Ascending aorta (tissue), 2 donors: ENCODE results near the gene VPS9D1. TPM values are rescaled to one million over a fixed set of nuclear protein-coding genes. Genes with fewer than 3 reads are reported as not detected.

Experiments used
- DNase-seq, 2 donors: peaks; one replicate each; pipeline ENCODE4 v3.0.0-alpha.2; 2019; ENCODE audit warnings: low spot score in 2 of 2
- H3K27ac ChIP-seq, 2 donors: fragments of 200-600 bp; sonication (generic); one replicate each; pipeline ENCODE4 v1.5.1; 2016 to 2017; ENCODE audit warnings: mild to moderate bottlenecking in 1 of 2
- H3K27me3 ChIP-seq: fragments of 200-600 bp; sonication (generic); one replicate; pipeline ENCODE4 v1.5.1; 2017
- H3K36me3 ChIP-seq, 2 donors: fragments of 200-600 bp; sonication (generic); one replicate each; pipeline ENCODE4 v1.5.1; 2016
- H3K4me1 ChIP-seq, 2 donors: fragments of 200-600 bp; sonication (generic); one replicate each; pipeline ENCODE4 v1.5.1; 2016 to 2017; ENCODE audit warnings: mild to moderate bottlenecking in 1 of 2
- H3K4me3 ChIP-seq, 2 donors: fragments of 200-600 bp; sonication (generic); one replicate each; pipeline ENCODE4 v1.5.1; 2016 to 2017; ENCODE audit warnings: mild to moderate bottlenecking in 1 of 2
- H3K9me3 ChIP-seq, 2 donors: fragments of 200-600 bp; sonication (generic); one replicate each; pipeline ENCODE4 v1.5.1; 2016
- intact Hi-C: fragments of 100-400 bp; cut with DNase I; formaldehyde crosslinking; loops from one replicate; pipeline ENCODE4 v1.15.1; 2023
- total RNA-seq: library from RNA; depleted of rRNA; stranded (reverse); fragments of >200 nt; gene quantifications from one replicate; pipeline ENCODE4 v1.1.0, GENCODE V29; 2016
- TF ChIP-seq, protein P1 (sequence below), 3 experiments: fragments of 200-600 bp in 2 of 3; fragments of 450-650 bp in 1 of 3; sonication (generic) in 2 of 3; IDR thresholded peaks; one replicate each; pipeline ENCODE4 v1.5.1; 2016 to 2019; ENCODE audit warnings: antibody characterized with exemption in 3 of 3, mild to moderate bottlenecking in 1 of 3, moderate library complexity in 1 of 3

VPS9D1 gene
- total RNA-seq, 1 donor from 2014 or later: 17.2 TPM

DNA sequence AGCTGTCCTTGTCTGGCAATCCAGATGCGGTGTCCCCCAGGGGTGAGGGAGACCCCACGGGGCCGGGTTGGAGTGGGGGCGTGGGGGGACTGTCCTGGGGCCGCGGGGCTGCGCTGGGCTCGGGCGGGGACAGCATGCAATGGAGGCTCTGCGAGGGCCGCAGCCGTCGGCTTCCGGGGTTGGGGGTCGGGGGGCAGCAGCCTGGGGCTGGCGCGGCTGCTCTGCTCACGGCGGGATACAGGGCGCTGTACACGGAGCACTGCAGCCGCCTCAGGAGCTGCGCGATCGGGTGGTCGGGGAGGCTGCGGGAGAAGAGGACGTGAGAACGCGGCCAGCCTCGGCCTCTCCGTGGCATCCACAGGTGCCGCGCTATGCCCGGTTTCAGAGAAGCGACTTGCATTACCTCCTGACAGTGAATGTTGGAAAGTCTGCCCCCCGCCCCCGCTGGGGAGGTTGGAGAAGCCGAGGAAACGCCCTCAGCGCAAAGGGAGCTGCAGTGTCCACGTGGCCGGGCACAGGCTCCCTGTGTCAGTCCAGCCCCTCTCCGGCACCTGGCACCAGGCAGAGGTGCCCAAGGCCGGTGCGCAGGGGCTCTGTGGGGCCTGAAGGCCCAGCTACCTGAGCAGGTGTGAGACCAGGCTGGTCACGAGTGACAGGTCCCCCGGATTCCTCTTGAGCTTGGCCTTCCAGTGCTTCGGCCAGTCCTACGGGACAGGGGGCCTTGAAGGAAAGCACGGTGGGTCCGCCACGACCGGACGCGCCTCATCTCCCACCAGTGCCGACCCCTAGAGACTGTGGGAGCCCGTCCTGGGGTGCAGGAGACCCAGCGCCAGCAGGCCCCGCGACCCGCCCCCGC is 9.8 kb downstream of the VPS9D1 start:
- Histone ChIP-seq H3K27ac (no peak overlapping the region), H3K36me3 (no peaks in the 10 kb centered on the region), H3K4me3 (no peak overlapping the region), H3K27me3 (peaks cover 5% of the 10 kb centered on the region), H3K9me3 (no peaks in the 10 kb centered on the region), H3K4me1 (peaks cover 0 to 3% of the 10 kb centered on the region in 2 donors)
- intact Hi-C loops: no loop called here
- TF ChIP-seq, protein P1, sequence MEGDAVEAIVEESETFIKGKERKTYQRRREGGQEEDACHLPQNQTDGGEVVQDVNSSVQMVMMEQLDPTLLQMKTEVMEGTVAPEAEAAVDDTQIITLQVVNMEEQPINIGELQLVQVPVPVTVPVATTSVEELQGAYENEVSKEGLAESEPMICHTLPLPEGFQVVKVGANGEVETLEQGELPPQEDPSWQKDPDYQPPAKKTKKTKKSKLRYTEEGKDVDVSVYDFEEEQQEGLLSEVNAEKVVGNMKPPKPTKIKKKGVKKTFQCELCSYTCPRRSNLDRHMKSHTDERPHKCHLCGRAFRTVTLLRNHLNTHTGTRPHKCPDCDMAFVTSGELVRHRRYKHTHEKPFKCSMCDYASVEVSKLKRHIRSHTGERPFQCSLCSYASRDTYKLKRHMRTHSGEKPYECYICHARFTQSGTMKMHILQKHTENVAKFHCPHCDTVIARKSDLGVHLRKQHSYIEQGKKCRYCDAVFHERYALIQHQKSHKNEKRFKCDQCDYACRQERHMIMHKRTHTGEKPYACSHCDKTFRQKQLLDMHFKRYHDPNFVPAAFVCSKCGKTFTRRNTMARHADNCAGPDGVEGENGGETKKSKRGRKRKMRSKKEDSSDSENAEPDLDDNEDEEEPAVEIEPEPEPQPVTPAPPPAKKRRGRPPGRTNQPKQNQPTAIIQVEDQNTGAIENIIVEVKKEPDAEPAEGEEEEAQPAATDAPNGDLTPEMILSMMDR (IDR thresholded peaks at IDR 0.05): no peak
- DNase-seq: no peak

DNA sequence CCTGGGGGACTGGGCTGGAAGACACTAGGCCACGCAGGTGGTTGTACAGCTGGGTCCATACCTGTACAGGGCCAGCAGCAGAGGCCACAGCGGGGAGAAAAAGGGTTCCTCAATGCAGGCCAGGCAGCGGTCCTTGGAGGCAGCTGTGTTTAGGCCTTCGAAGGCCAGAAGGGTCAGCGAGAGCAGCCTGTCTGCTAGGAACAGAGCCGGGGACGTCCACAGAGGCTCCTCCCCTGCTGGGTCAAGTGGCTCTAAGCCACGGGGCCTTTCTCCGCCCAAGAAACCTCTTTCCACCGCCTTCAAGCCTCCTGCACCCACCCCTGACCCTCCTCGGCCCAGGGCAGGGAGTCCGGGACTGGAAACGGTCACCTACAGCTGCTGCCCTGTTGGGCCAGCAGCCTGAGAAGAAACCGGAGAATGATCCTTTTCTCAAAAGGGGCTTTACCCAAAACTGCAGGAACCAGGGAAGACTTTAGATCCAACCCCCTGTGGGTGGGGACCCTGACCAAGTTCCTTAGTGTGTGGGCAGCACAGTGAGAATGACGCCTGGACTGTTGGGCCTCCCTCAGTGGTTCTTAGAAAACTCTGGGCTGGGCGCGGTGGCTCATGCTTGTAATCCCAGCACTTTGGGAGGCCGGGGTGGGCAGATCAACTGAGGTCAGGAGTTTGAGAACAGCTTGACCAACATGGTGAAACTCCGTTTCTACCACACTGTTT is 10.8 kb downstream of the VPS9D1 start:
- H3K27ac ChIP-seq: no peak overlapping the region
- H3K9me3 ChIP-seq: no peaks in the 10 kb centered on the region
- TF ChIP-seq, protein P1 (IDR thresholded peaks at IDR 0.05): no peak
- H3K36me3 ChIP-seq: no peaks in the 10 kb centered on the region
- no peak for DNase-seq
- intact Hi-C loops: no loop called here
- peaks cover 0 to 3% of the 10 kb centered on the region in 2 donors for H3K4me1 ChIP-seq
- H3K4me3 ChIP-seq: no peak overlapping the region
- H3K27me3 ChIP-seq: peaks cover 5% of the 10 kb centered on the region

DNA sequence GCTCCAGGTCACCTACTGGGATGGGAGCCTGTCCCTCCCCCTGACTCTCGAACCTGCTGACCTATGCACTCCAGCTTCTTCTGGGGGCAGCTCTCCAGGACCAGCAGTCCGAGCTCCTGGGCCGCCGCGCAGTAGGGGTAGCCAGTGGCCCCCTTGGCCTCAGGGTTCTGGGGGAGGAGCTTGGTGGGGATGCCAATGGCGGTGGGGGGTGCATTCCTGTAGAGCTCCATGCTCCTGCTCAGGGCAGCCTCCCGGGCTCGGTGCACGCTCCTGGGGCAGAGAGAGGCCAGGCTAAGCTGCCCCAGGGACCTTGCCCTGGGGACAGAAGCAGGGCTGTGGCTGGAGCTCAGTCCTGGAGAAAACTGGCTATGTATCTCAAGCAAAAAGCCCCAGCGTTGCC is 11.5 kb downstream of the VPS9D1 start:
- Histone ChIP-seq H3K27ac (no peak overlapping the region), H3K36me3 (no peaks in the 10 kb centered on the region), H3K9me3 (no peaks in the 10 kb centered on the region), H3K27me3 (peaks cover 5% of the 10 kb centered on the region), H3K4me1 (peaks cover 0 to 3% of the 10 kb centered on the region in 2 donors), H3K4me3 (no peak overlapping the region)
- no peak for DNase-seq
- TF ChIP-seq, protein P1 (IDR thresholded peaks at IDR 0.05): no peak
- intact Hi-C loops: no loop called here

DNA sequence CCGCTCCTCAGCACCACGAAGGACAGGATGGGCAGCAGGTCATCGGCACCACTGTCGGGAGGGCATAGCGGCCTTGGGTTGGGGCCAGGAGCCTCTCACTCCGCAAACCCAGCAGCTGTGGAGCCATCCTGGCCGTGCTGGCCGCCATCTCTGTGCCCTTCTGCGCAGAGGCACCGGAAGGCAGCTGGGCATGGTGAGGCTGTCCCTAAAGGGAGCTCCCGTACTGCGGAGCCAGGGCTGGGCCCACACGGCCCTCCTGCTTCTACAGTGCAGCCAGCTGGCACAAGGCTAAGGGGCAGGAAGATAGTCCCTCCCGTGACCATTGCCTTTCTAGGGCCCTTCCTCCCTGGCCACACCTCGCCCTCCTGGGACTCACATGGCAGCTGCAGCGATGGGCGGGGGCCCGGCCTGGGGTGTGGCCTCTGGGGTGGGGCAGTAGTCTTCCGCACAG is 12.2 kb downstream of the VPS9D1 start:
- intact Hi-C loops: no loop called here

DNA sequence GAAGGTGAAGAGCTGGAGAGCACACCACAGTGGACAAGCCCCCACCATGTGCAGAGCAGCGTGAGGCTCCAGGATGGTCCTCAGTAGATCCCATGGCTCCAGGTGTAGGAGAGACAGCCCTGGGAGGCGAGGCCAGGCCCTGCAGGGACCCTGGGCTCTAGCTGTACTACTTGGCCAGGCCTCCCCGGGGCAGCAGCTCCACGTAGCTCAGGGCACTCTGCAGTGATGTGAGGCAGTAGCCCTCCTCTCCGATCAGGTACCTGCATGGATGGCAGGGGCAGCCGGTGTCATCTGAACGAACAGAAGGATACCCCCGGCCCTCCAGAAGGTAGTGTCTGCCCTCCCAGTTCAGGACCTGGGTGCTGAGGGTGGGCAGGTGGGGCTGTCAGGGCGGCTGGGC is 13.0 kb downstream of the VPS9D1 start:
- Histone ChIP-seq H3K9me3 (no peaks in the 10 kb centered on the region), H3K27ac (no peak overlapping the region), H3K27me3 (peaks cover 4% of the 10 kb centered on the region), H3K36me3 (no peaks in the 10 kb centered on the region), H3K4me1 (peaks cover 0 to 3% of the 10 kb centered on the region in 2 donors), H3K4me3 (no peak overlapping the region)
- intact Hi-C loops: no loop called here
- DNase-seq: no peak
- TF ChIP-seq, protein P1 (IDR thresholded peaks at IDR 0.05): no peak

More for the DNA sequence above, 12.2 kb downstream of the VPS9D1 start:
- Histone ChIP-seq H3K27me3 (peaks cover 5% of the 10 kb centered on the region), H3K4me3 (no peak overlapping the region), H3K36me3 (no peaks in the 10 kb centered on the region), H3K9me3 (no peaks in the 10 kb centered on the region), H3K4me1 (peaks cover 0 to 3% of the 10 kb centered on the region in 2 donors), H3K27ac (no peak overlapping the region)
- TF ChIP-seq, protein P1 (IDR thresholded peaks at IDR 0.05): no peak
- no peak for DNase-seq
